ENCODE results near the gene LY6G6C. TPM values are rescaled to one million over a fixed set of nuclear protein-coding genes. Genes with fewer than 3 reads are reported as not detected.
A peak's percentile ranks its signal among the peaks of the same experiment; 100 is the strongest.

LY6G6C gene
- total RNA-seq, 1 experiment from 2014 or later, result 2.1 TPM

- CTCF ChIA-PET, result interaction anchor here (0.6 kb wide), 1 partner anchor 29 kb away, joined by 5 read pairs; no protein-coding TSS in a partner anchor
- TF ChIP-seq CTCF (conservative IDR thresholded peaks at IDR 0.05), result no peak
- no peak for TF ChIP-seq EZH2 (IDR thresholded peaks at IDR 0.05; ENCODE audit: low read depth)
- intact Hi-C loops (cut with micrococcal nuclease; ENCODE audit: unreplicated experiment), result no loop called here
- Histone ChIP-seq H3K4me3 (no peak within 1 kb of the TSS), H4K20me1 (ENCODE audit: insufficient read depth) (no peaks in the 10 kb centered on the region), H3K79me2 (ENCODE audit: low read depth) (peaks cover 11% of the 10 kb centered on the region), H3F3A (ENCODE audit: insufficient read depth, low read depth) (no peaks in the 10 kb centered on the region), H3K9me3 (ENCODE audit: insufficient read depth, low read depth) (no peaks in the 10 kb centered on the region), H3K27ac (no peak within 1 kb of the TSS), H3K36me3 (ENCODE audit: low read depth) (no peaks in the 10 kb centered on the region), H3K4me1 (replicated peaks; ENCODE audit: insufficient read depth) (peaks cover 12% of the 10 kb centered on the region), H2AFZ (no peak within 1 kb of the TSS; the same call in 1 of the 2 replicates), H3K27me3 (ENCODE audit: insufficient read depth, low read depth) (no peaks in the 10 kb centered on the region), H3K4me2 (no peak within 1 kb of the TSS), H3K9me2 (ENCODE audit: insufficient read depth) (no peaks in the 10 kb centered on the region)
- no TSS peak for BruUV-seq (replicated peaks)
- POLR2A ChIA-PET (ENCODE audit: unreplicated experiment), result interaction anchor here (0.6 kb wide), 1 partner anchor 14 kb away, joined by 3 read pairs; no protein-coding TSS in a partner anchor
- DNase-seq, result no peak
These were observed 14.9 kb downstream of the LY6G6C start, which contains the start of gene LY6G6F for GRCh38 chr6:31706599-31706998. LY6G6F (plus strand) TSS chr6:31706866; CDS start chr6:31706907, 41 bp downstream.

- no peaks in the 10 kb centered on the region for H3K9me3 ChIP-seq (ENCODE audit: insufficient read depth, low read depth)
- peaks cover 18% of the 10 kb centered on the region for H3K79me2 ChIP-seq (ENCODE audit: low read depth)
- ChIA-PET CTCF (interaction anchor here (0.6 kb wide), 1 partner anchor 35 kb away, joined by 7 read pairs; no protein-coding TSS in a partner anchor), POLR2A (ENCODE audit: unreplicated experiment) (interaction anchor here (0.6 kb wide), 1 partner anchor 10 kb away, joined by 33 read pairs; no protein-coding TSS in a partner anchor)
- H3K4me1 ChIP-seq (replicated peaks; ENCODE audit: insufficient read depth), result peaks cover 14% of the 10 kb centered on the region
- H3K4me2 ChIP-seq, result no peak overlapping the region
- intact Hi-C loops (cut with micrococcal nuclease; ENCODE audit: unreplicated experiment), result no loop called here
- H3K27me3 ChIP-seq (ENCODE audit: insufficient read depth, low read depth), result no peaks in the 10 kb centered on the region
- no peak overlapping the region for H3K4me3 ChIP-seq
- TF ChIP-seq CTCF (conservative IDR thresholded peaks at IDR 0.05) (no peak), EZH2 (IDR thresholded peaks at IDR 0.05; ENCODE audit: low read depth) (no peak)
- H4K20me1 ChIP-seq (ENCODE audit: insufficient read depth), result no peaks in the 10 kb centered on the region
- DNase-seq, result no peak
- no peaks in the 10 kb centered on the region for H3F3A ChIP-seq (ENCODE audit: insufficient read depth, low read depth)
- BruUV-seq (replicated peaks), result no TSS peak
- no peak overlapping the region for H3K27ac ChIP-seq
- H3K36me3 ChIP-seq (ENCODE audit: low read depth), result no peaks in the 10 kb centered on the region
- no peak overlapping the region for H2AFZ ChIP-seq
- no peaks in the 10 kb centered on the region for H3K9me2 ChIP-seq (ENCODE audit: insufficient read depth)
These were observed 15.6 kb downstream of the LY6G6C start for GRCh38 chr6:31705931-31706330.

- Histone ChIP-seq H4K20me1 (ENCODE audit: insufficient read depth) (no peaks in the 10 kb centered on the region), H3K36me3 (ENCODE audit: low read depth) (0 out of 2 replicates have a peak, but pooled peaks cover 3% of the 10 kb centered on the region), H3K9me3 (ENCODE audit: insufficient read depth, low read depth) (no peaks in the 10 kb centered on the region), H3K9me2 (ENCODE audit: insufficient read depth) (no peaks in the 10 kb centered on the region), H3K4me2 (peak within 1 kb of the TSS; percentile 97), H3K4me1 (replicated peaks; ENCODE audit: insufficient read depth) (peaks cover 14% of the 10 kb centered on the region), H3K27ac (peak within 1 kb of the TSS; percentile 77), H3K4me3 (peak within 1 kb of the TSS; percentile 83), H3K79me2 (ENCODE audit: low read depth) (peaks cover 25% of the 10 kb centered on the region), H3F3A (ENCODE audit: insufficient read depth, low read depth) (no peaks in the 10 kb centered on the region), H2AFZ (peak within 1 kb of the TSS; percentile 88), H3K27me3 (ENCODE audit: insufficient read depth, low read depth) (no peaks in the 10 kb centered on the region)
- ChIA-PET POLR2A (ENCODE audit: unreplicated experiment) (interaction anchor here (0.5 to 0.7 kb wide), 4 partner anchors 17 to 487 kb away, joined by 3 to 15 read pairs (median 4); partner anchors contain the start of gene PBX2), CTCF (no interaction called here)
- intact Hi-C loops (cut with micrococcal nuclease; ENCODE audit: unreplicated experiment), result loop anchor here (2.0 kb wide), 2 partner anchors 36 to 50 kb away; partner anchors contain the start of gene BAG6
- no peak for TF ChIP-seq CTCF (conservative IDR thresholded peaks at IDR 0.05)
- TF ChIP-seq EZH2 (IDR thresholded peaks at IDR 0.05; ENCODE audit: low read depth), result no peak
- BruUV-seq (replicated peaks), result TSS peak; percentile 49
- DNase-seq, result peak; percentile 93 to 96
These were observed 18.5 kb downstream of the LY6G6C start, which contains the start of gene ABHD16A for GRCh38 chr6:31702819-31703716. ABHD16A (minus strand) TSS chr6:31703324; CDS start chr6:31703281, 43 bp downstream.

Measured in PC-9 (cell line).